ENCODE measurements around the gene PKM.

PKM gene

GRCh38 chr15:72202302-72202701 lies 28.7 kb downstream of the PKM start:
- in situ Hi-C loops (cut with MboI; ENCODE audit: low sequenced_read_pairs) = no loop called here
- Histone ChIP-seq H3K9me3 (no peaks in the 10 kb centered on the region), H3K36me3 (replicated peaks) (peaks cover 95% of the 10 kb centered on the region), H3K4me3 (no peak overlapping the region), H3K4me1 (no peaks in the 10 kb centered on the region), H3K27me3 (ENCODE audit: low read depth) (no peaks in the 10 kb centered on the region)
- no peak for DNase-seq (ENCODE audit: low spot score in 2 of 2)

- DNase-seq (ENCODE audit: low spot score in 2 of 2) = no peak
- in situ Hi-C loops (cut with MboI; ENCODE audit: low sequenced_read_pairs) = no loop called here
- no peaks in the 10 kb centered on the region for H3K27me3 ChIP-seq (ENCODE audit: low read depth)
- H3K4me1 ChIP-seq = no peaks in the 10 kb centered on the region
- no peaks in the 10 kb centered on the region for H3K9me3 ChIP-seq
- H3K36me3 ChIP-seq (replicated peaks) = peaks cover 86% of the 10 kb centered on the region
- H3K4me3 ChIP-seq = no peak overlapping the region
Measured at GRCh38 chr15:72201391-72201921, 29.5 kb downstream of the PKM start.

DNA sequence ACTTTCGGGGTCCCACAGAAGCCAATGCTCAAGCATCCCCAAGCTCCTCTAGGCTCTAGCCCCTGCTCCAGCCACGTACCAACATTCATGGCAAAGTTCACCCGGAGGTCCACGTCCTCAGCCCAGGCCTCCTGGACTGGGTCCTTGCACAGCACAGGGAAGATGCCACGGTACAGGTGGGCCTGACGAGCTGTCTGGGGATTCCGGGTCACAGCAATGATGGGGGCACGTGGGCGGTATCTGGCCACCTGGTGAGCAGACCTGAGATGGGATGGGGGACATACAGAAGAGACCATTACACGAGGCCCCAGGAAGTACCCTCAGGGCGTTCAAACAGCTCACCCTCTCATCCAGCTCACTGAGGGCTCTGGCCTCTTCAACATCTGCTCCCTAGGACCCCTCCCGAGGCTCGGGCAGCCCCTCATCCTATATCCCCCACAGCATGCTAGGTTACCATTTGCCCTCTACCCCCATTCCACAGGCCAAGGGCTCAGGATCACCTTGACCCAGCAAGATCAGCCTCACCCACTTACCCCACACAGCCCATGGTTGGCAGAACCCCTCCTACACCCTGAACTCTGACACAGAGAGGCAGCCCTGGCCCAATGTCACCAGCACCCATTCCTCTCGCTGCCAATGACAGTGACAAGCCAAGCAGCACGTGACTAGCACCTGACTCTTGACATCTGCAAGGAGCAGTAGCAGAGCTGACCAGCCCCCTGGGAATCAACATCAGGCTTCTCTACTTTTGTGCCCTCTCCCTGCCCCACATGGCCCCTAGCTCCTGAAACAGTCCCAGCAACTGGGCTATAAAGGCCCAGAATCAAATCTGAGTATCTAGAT lies 30.4 kb downstream of the PKM start:
- H3K27me3 ChIP-seq (ENCODE audit: low read depth) = no peaks in the 10 kb centered on the region
- no peaks in the 10 kb centered on the region for H3K4me1 ChIP-seq
- no peaks in the 10 kb centered on the region for H3K9me3 ChIP-seq
- no peak for DNase-seq (ENCODE audit: low spot score in 2 of 2)
- peaks cover 78% of the 10 kb centered on the region for H3K36me3 ChIP-seq (replicated peaks)
- in situ Hi-C loops (cut with MboI; ENCODE audit: low sequenced_read_pairs) = no loop called here
- H3K4me3 ChIP-seq = no peak overlapping the region

DNA sequence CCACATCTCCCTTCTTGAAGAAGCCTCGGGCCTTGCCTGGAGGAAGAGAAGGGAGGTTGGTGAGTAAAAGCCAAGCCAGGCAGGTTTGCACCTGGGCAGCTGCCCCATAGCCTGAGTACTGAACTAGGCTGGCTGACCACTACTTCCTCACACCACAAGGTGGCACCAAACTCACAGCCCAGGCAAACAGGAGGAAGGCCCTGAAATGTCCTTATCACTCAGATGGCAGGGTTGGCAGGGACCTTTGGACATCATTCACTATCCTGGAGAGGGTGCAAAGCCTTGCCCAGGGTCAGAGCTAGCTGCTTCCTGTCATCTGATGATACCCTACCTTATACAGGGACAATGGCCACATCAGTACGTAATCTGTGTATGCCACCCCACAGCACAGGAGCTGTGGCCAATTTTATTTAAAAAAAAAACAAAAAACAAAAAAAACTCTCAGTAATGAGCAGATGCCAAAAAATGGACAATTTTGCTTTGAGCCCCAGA lies 31.2 kb downstream of the PKM start:
- Histone ChIP-seq H3K9me3 (no peaks in the 10 kb centered on the region), H3K4me3 (no peak overlapping the region), H3K4me1 (no peaks in the 10 kb centered on the region), H3K27me3 (ENCODE audit: low read depth) (no peaks in the 10 kb centered on the region), H3K36me3 (replicated peaks) (peaks cover 69% of the 10 kb centered on the region)
- in situ Hi-C loops (cut with MboI; ENCODE audit: low sequenced_read_pairs) = no loop called here
- DNase-seq (ENCODE audit: low spot score in 2 of 2) = peak; percentile 72 to 87

- peaks cover 63% of the 10 kb centered on the region for H3K36me3 ChIP-seq (replicated peaks)
- in situ Hi-C loops (cut with MboI; ENCODE audit: low sequenced_read_pairs) = no loop called here
- no peaks in the 10 kb centered on the region for H3K9me3 ChIP-seq
- no peak overlapping the region for H3K4me3 ChIP-seq
- H3K27me3 ChIP-seq (ENCODE audit: low read depth) = no peaks in the 10 kb centered on the region
- no peak for DNase-seq (ENCODE audit: low spot score in 2 of 2)
- H3K4me1 ChIP-seq = no peaks in the 10 kb centered on the region
Measured at GRCh38 chr15:72199205-72199515, 31.8 kb downstream of the PKM start.

GRCh38 chr15:72198356-72199204 lies 32.4 kb downstream of the PKM start:
- H3K4me3 ChIP-seq = no peak overlapping the region

GRCh38 chr15:72197460-72198355 lies 33.3 kb downstream of the PKM start, which contains the start of gene GRAMD2A:
Gene GRAMD2A, minus strand, starts transcription at chr15:72197787.
- no peak for DNase-seq (ENCODE audit: low spot score in 2 of 2)

More at GRCh38 chr15:72198356-72199204, 32.4 kb downstream of the PKM start:
- H3K4me1 ChIP-seq = no peaks in the 10 kb centered on the region
- no peak for DNase-seq (ENCODE audit: low spot score in 2 of 2)
- in situ Hi-C loops (cut with MboI; ENCODE audit: low sequenced_read_pairs) = no loop called here
- H3K27me3 ChIP-seq (ENCODE audit: low read depth) = no peaks in the 10 kb centered on the region
- H3K9me3 ChIP-seq = no peaks in the 10 kb centered on the region
- H3K36me3 ChIP-seq (replicated peaks) = peaks cover 58% of the 10 kb centered on the region

DNA sequence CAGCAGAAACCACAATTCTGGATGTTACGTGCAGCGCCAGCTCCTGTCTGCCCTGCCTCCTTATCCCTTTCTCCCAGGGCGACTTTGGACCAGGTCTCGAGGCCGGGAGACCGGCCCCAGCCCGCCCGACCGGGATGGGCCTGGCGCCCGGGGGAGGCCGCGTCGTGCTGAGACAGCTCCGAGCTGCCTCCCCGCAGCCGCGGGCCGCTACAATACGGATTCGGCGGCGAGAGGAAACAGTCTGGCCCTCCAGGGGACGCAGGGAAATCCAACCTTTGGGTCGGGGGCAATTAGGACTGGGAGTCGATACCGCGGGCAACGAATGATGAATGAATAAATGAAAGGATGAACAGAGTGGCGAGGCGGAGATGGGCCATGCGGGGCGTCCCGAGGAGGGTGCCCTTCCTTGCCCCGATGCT lies 33.9 kb downstream of the PKM start:
- Histone ChIP-seq H3K36me3 (replicated peaks) (peaks cover 42% of the 10 kb centered on the region), H3K27me3 (ENCODE audit: low read depth) (no peaks in the 10 kb centered on the region), H3K4me1 (no peaks in the 10 kb centered on the region), H3K9me3 (no peaks in the 10 kb centered on the region), H3K4me3 (no peak overlapping the region)
- in situ Hi-C loops (cut with MboI; ENCODE audit: low sequenced_read_pairs) = no loop called here
- DNase-seq (ENCODE audit: low spot score in 2 of 2) = no peak

More at GRCh38 chr15:72197460-72198355, 33.3 kb downstream of the PKM start, which contains the start of gene GRAMD2A:
- H3K36me3 ChIP-seq (replicated peaks) = peaks cover 49% of the 10 kb centered on the region
- no peaks in the 10 kb centered on the region for H3K9me3 ChIP-seq
- in situ Hi-C loops (cut with MboI; ENCODE audit: low sequenced_read_pairs) = no loop called here
- no peaks in the 10 kb centered on the region for H3K4me1 ChIP-seq
- H3K27me3 ChIP-seq (ENCODE audit: low read depth) = no peaks in the 10 kb centered on the region
- H3K4me3 ChIP-seq = no peak within 1 kb of the TSS

GRCh38 chr15:72196409-72197040 lies 34.5 kb downstream of the PKM start:
- peaks cover 37% of the 10 kb centered on the region for H3K36me3 ChIP-seq (replicated peaks)
- peak in 1 of 2 experiments; percentile 51 for DNase-seq (ENCODE audit: low spot score in 2 of 2)
- no peaks in the 10 kb centered on the region; the same call in 1 of the 2 replicates for H3K27me3 ChIP-seq (ENCODE audit: low read depth)
- no peaks in the 10 kb centered on the region for H3K9me3 ChIP-seq
- in situ Hi-C loops (cut with MboI; ENCODE audit: low sequenced_read_pairs) = no loop called here
- H3K4me1 ChIP-seq = no peaks in the 10 kb centered on the region
- no peak overlapping the region for H3K4me3 ChIP-seq

DNA sequence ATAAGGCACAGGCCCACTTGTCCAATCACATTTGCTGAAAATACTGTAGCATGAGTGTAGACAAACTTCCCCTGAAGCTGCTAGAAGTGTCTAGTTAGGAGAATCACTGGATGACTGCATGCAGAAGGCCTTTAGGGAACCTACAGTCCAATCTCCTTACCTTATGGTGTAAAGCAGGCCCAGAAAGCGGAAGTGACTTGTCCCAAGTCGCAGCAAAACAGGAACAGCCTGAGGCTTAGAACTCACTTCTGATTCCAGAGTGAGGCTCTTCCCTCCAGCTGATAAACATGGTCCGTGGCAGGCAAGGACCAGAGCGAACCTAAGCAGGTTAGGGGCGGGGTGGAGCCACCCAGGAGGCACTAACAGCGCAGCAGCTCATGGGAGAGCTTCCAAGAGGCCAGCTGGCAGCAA lies 35.9 kb downstream of the PKM start:
- H3K36me3 ChIP-seq (replicated peaks) = peaks cover 23% of the 10 kb centered on the region
- no peak overlapping the region for H3K4me3 ChIP-seq
- no peak for DNase-seq (ENCODE audit: low spot score in 2 of 2)
- no peaks in the 10 kb centered on the region for H3K9me3 ChIP-seq
- peaks cover 11% of the 10 kb centered on the region; the same call in 1 of the 2 replicates for H3K27me3 ChIP-seq (ENCODE audit: low read depth)
- in situ Hi-C loops (cut with MboI; ENCODE audit: low sequenced_read_pairs) = no loop called here
- H3K4me1 ChIP-seq = no peaks in the 10 kb centered on the region

- Histone ChIP-seq H3K27me3 (ENCODE audit: low read depth) (peaks cover 22% of the 10 kb centered on the region), H3K4me3 (no peak overlapping the region), H3K36me3 (replicated peaks) (peaks cover 11% of the 10 kb centered on the region), H3K4me1 (no peaks in the 10 kb centered on the region), H3K9me3 (no peaks in the 10 kb centered on the region; the same call in 1 of the 2 replicates)
- DNase-seq (ENCODE audit: low spot score in 2 of 2) = no peak
- in situ Hi-C loops (cut with MboI; ENCODE audit: low sequenced_read_pairs) = no loop called here
Measured at GRCh38 chr15:72193836-72194396, 37.1 kb downstream of the PKM start.

DNA sequence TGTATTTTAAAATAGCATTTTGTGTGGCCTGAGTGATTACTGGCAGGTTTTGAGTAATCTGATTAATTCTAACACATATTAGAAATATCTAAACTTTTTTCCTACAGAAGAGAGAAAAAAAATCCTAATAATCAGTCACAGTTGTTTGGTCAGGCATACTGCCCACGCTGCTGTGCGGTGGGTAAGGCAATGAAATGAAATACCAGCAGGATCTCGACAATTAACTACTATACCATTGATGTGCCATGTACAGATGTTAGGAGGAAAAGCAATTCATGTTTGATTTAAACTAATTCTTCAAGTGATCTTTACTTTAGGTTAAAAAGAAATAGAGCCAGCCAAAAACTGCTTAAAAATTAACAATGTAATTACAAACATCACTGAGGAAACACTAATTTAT lies 38.6 kb downstream of the PKM start:
- H3K36me3 ChIP-seq (replicated peaks) = no peaks in the 10 kb centered on the region
- DNase-seq (ENCODE audit: low spot score in 2 of 2) = no peak
- H3K9me3 ChIP-seq = no peaks in the 10 kb centered on the region; the same call in 1 of the 2 replicates
- no peaks in the 10 kb centered on the region for H3K4me1 ChIP-seq
- in situ Hi-C loops (cut with MboI; ENCODE audit: low sequenced_read_pairs) = no loop called here
- H3K4me3 ChIP-seq = no peak overlapping the region
- H3K27me3 ChIP-seq (ENCODE audit: low read depth) = peaks cover 24% of the 10 kb centered on the region
